Progenitor cell of endocrine pancreas (in vitro differentiated cells): ENCODE results near the gene CCDC60. TPM values are rescaled to one million over a fixed set of nuclear protein-coding genes. Genes with fewer than 3 reads are reported as not detected.

Source experiments
- DNase-seq: peaks from one replicate; pipeline ENCODE4 v3.0.0; 2021; ENCODE audit warnings: low spot score; ENCODE audit not compliant: unreplicated experiment
- H3K27ac Mint-ChIP-seq: 2 replicates; pipeline ENCODE4 v1.8.0; 2021; ENCODE audit warnings: mild to moderate bottlenecking, moderate library complexity, mixed read lengths
- H3K27me3 Mint-ChIP-seq: 2 replicates; pipeline ENCODE4 v1.8.0; 2021; ENCODE audit warnings: mixed read lengths
- H3K36me3 Mint-ChIP-seq: 2 replicates; pipeline ENCODE4 v1.8.0; 2022; ENCODE audit warnings: mixed read lengths; ENCODE audit not compliant: insufficient read depth
- H3K4me1 Mint-ChIP-seq: 2 replicates; pipeline ENCODE4 v1.8.0; 2021; ENCODE audit warnings: low read depth, mixed read lengths
- H3K4me3 Mint-ChIP-seq: 2 replicates; pipeline ENCODE4 v1.8.0; 2021; ENCODE audit warnings: low read depth, mild to moderate bottlenecking, moderate library complexity, mixed read lengths
- H3K9me3 Mint-ChIP-seq: 2 replicates; pipeline ENCODE4 v1.8.0; 2021; ENCODE audit warnings: low read depth, mixed read lengths
- total RNA-seq: library from RNA; stranded (reverse); gene quantifications from 2 replicates; pipeline ENCODE4 v1.2.1, GENCODE V29; 2021
- TF ChIP-seq, protein P1 (sequence below): fragments of 200-600 bp; sonication (generic); IDR thresholded peaks from one replicate; pipeline ENCODE4 v1.5.0; 2021; ENCODE audit warnings: antibody characterized with exemption, mild to moderate bottlenecking; ENCODE audit not compliant: unreplicated experiment

CCDC60 gene
- total RNA-seq, 1 donor from 2014 or later: 23.4 TPM

- H3K9me3 Mint-ChIP-seq: no peaks in the 10 kb centered on the region
- H3K27me3 Mint-ChIP-seq: no peaks in the 10 kb centered on the region
- no peak for DNase-seq
- TF ChIP-seq, protein P1, sequence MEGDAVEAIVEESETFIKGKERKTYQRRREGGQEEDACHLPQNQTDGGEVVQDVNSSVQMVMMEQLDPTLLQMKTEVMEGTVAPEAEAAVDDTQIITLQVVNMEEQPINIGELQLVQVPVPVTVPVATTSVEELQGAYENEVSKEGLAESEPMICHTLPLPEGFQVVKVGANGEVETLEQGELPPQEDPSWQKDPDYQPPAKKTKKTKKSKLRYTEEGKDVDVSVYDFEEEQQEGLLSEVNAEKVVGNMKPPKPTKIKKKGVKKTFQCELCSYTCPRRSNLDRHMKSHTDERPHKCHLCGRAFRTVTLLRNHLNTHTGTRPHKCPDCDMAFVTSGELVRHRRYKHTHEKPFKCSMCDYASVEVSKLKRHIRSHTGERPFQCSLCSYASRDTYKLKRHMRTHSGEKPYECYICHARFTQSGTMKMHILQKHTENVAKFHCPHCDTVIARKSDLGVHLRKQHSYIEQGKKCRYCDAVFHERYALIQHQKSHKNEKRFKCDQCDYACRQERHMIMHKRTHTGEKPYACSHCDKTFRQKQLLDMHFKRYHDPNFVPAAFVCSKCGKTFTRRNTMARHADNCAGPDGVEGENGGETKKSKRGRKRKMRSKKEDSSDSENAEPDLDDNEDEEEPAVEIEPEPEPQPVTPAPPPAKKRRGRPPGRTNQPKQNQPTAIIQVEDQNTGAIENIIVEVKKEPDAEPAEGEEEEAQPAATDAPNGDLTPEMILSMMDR: no peak
- peaks cover 16% of the 10 kb centered on the region for H3K4me1 Mint-ChIP-seq
- no peak overlapping the region for H3K4me3 Mint-ChIP-seq
- H3K27ac Mint-ChIP-seq: no peak overlapping the region
- peaks cover 1% of the 10 kb centered on the region for H3K36me3 Mint-ChIP-seq
Observed at GRCh38 chr12:119412306-119412705, 77.8 kb downstream of the CCDC60 start.

GRCh38 chr12:119412811-119413794 is 78.6 kb downstream of the CCDC60 start:
- H3K4me1 Mint-ChIP-seq: peaks cover 22% of the 10 kb centered on the region
- H3K4me3 Mint-ChIP-seq: no peak overlapping the region
- TF ChIP-seq, protein P1: peak; percentile 95

GRCh38 chr12:119415714-119416113 is 81.2 kb downstream of the CCDC60 start:
- H3K4me3 Mint-ChIP-seq: no peak overlapping the region
- H3K27me3 Mint-ChIP-seq: no peaks in the 10 kb centered on the region
- no peaks in the 10 kb centered on the region for H3K36me3 Mint-ChIP-seq
- peaks cover 3% of the 10 kb centered on the region for H3K9me3 Mint-ChIP-seq
- DNase-seq: no peak
- peak overlapping the region; percentile 17 for H3K27ac Mint-ChIP-seq
- TF ChIP-seq, protein P1: no peak
- peaks cover 21% of the 10 kb centered on the region for H3K4me1 Mint-ChIP-seq

More at GRCh38 chr12:119412811-119413794, 78.6 kb downstream of the CCDC60 start:
- Mint-ChIP-seq H3K27ac (no peak overlapping the region), H3K9me3 (no peaks in the 10 kb centered on the region), H3K36me3 (peaks cover 1% of the 10 kb centered on the region), H3K27me3 (no peaks in the 10 kb centered on the region)
- DNase-seq: peak; percentile 63

GRCh38 chr12:119417440-119417839 is 82.9 kb downstream of the CCDC60 start:
- H3K4me1 Mint-ChIP-seq: peaks cover 19% of the 10 kb centered on the region
- H3K9me3 Mint-ChIP-seq: peaks cover 7% of the 10 kb centered on the region
- no peak for DNase-seq
- peak overlapping the region; percentile 84 for H3K27ac Mint-ChIP-seq
- peaks cover 7% of the 10 kb centered on the region for H3K36me3 Mint-ChIP-seq
- H3K27me3 Mint-ChIP-seq: no peaks in the 10 kb centered on the region
- no peak overlapping the region for H3K4me3 Mint-ChIP-seq
- TF ChIP-seq, protein P1: no peak

DNA sequence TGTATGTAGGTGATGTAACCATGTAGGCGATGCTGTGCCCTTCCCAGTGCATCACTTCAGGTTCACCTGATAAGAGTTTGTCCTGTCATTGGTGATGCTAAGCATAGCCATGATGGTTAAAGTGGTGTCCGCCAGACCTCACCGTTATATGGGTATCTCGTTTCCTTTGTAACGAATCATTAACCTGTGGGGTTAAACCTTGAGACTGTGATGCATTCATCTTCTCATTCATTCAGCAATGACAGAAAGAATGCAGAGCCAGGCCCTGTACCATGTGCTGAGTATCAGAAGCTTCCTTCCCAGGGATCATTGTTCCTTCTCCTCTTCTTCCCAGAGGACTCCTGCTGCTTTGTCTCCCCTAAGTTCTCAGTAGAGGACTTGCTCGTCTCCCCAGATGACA is 84.9 kb downstream of the CCDC60 start:
- Mint-ChIP-seq H3K4me3 (no peak overlapping the region), H3K27ac (peak overlapping the region; percentile 53), H3K27me3 (no peaks in the 10 kb centered on the region), H3K4me1 (peaks cover 21% of the 10 kb centered on the region), H3K36me3 (peaks cover 7% of the 10 kb centered on the region), H3K9me3 (peaks cover 7% of the 10 kb centered on the region)
- TF ChIP-seq, protein P1: no peak
- DNase-seq: no peak
